ENCODE results near the gene VPS33B.

Gene VPS33B

GRCh38 chr15:91043202-91043874 is 20.9 kb upstream of the VPS33B start:
- DNase-seq (ENCODE audit: low read depth): no peak
- TF ChIP-seq MAX (IDR thresholded peaks at IDR 0.05; ENCODE audit: low read depth, low read length): no peak
- no peak for TF ChIP-seq MYC (IDR thresholded peaks at IDR 0.05; ENCODE audit: low read depth, low read length)
- no peak for TF ChIP-seq CTCF (IDR thresholded peaks at IDR 0.05; ENCODE audit: low read depth, low read length)
- TF ChIP-seq POLR2A (IDR thresholded peaks at IDR 0.05; ENCODE audit: extremely low read depth, insufficient read length): no peak
- H3K4me3 ChIP-seq (ENCODE audit: low read depth, low read length): no peak overlapping the region

- TF ChIP-seq CTCF (IDR thresholded peaks at IDR 0.05; ENCODE audit: low read depth, low read length) (no peak), MYC (IDR thresholded peaks at IDR 0.05; ENCODE audit: low read depth, low read length) (no peak)
- H3K4me3 ChIP-seq (ENCODE audit: low read depth, low read length): no peak overlapping the region
- no peak for DNase-seq (ENCODE audit: low read depth)
Measured at GRCh38 chr15:91040856-91041255, 18.5 kb upstream of the VPS33B start.

DNA sequence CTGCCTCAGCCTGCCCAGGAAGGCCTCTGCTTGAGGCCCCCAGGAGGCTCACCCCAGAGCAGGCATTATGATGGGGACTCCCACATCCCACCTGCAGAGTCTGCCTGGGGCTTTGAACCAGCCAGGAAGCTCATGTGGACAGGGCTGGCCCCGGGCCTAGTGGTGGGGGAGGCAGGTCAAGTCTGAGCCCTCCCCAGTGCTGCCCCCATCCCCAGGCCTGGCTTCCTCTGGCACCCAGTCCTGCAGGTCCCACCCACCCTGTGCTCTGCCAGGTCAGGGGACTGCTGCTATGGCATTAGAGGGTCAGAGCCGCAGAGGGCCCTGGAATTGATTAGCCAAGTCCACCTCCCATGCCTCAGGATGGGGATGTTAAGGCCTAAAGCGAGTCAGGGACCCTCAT is 17.6 kb upstream of the VPS33B start:
- no peak for TF ChIP-seq POLR2A (IDR thresholded peaks at IDR 0.05; ENCODE audit: extremely low read depth, insufficient read length)
- TF ChIP-seq MYC (IDR thresholded peaks at IDR 0.05; ENCODE audit: low read depth, low read length): no peak
- no peak for TF ChIP-seq MAX (IDR thresholded peaks at IDR 0.05; ENCODE audit: low read depth, low read length)
- no peak for TF ChIP-seq CTCF (IDR thresholded peaks at IDR 0.05; ENCODE audit: low read depth, low read length)
- DNase-seq (ENCODE audit: low read depth): no peak

GRCh38 chr15:91032919-91033803 is 10.8 kb upstream of the VPS33B start:
- H3K4me3 ChIP-seq (ENCODE audit: low read depth, low read length): no peak overlapping the region
- TF ChIP-seq MAX (IDR thresholded peaks at IDR 0.05; ENCODE audit: low read depth, low read length): 0 out of 2 replicates have a peak, but pooled peaks have one; percentile 25
- peak; percentile 81 for TF ChIP-seq CTCF (IDR thresholded peaks at IDR 0.05; ENCODE audit: low read depth, low read length)
- TF ChIP-seq POLR2A (IDR thresholded peaks at IDR 0.05; ENCODE audit: extremely low read depth, insufficient read length): no peak
- 0 out of 2 replicates have a peak, but pooled peaks have one; percentile 56 for TF ChIP-seq MYC (IDR thresholded peaks at IDR 0.05; ENCODE audit: low read depth, low read length)
- DNase-seq (ENCODE audit: low read depth): peak; percentile 63

More for the DNA sequence above, 17.6 kb upstream of the VPS33B start:
- H3K4me3 ChIP-seq (ENCODE audit: low read depth, low read length): no peak overlapping the region

- no peak overlapping the region for H3K4me3 ChIP-seq (ENCODE audit: low read depth, low read length)
- TF ChIP-seq POLR2A (IDR thresholded peaks at IDR 0.05; ENCODE audit: extremely low read depth, insufficient read length): no peak
- TF ChIP-seq CTCF (IDR thresholded peaks at IDR 0.05; ENCODE audit: low read depth, low read length): no peak
- TF ChIP-seq MYC (IDR thresholded peaks at IDR 0.05; ENCODE audit: low read depth, low read length): no peak
- TF ChIP-seq MAX (IDR thresholded peaks at IDR 0.05; ENCODE audit: low read depth, low read length): no peak
- DNase-seq (ENCODE audit: low read depth): no peak
Measured at GRCh38 chr15:91031796-91032195, 9.4 kb upstream of the VPS33B start.

Data from NB4 (cell line).